NCI-H526 (cell line): ENCODE results near the gene GSS.

Source experiments
- DNase-seq, 2 experiments: peaks; one replicate each; lab custom pipeline; 2025; lab: John Stamatoyannopoulos, UW

Gene GSS

DNA sequence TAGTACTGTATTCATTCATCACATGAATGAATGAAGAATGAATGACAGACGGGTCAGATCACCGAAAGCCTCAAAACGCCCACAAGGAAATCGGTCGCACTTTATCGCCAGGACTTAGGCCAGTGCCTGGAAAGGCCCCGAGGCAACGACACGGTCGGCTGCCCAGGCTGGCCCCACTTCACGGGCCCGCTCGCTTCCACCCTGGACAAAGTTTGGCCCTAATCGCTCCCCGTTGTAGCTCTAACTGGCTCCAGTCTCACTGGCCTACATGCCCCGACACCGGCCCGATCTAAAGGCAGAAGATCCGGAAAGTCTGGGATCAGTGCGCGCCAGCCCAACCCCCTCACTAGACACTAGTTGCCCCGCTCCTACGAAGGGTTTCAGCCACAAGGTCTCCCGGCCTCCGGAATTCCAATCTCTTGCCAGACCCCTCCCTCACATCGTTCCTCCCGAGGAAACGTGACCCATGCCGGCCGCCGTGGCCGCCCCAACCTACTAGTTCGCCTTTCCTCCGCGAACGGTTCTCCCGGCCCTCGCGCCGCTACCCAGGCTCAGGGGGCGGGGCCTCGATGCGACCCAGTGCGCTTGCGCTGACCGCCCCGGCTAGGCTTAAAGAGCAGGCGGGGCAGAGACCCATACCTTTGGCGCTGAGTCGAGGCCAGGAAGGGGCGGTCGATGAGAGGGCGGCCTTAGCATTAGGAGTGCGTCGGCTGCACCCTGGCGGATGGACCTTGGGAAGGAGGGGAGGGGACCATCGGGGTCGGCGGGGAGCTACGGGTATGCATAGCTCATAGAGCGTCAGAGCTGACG is at the start of gene GSS, which contains the start of gene MYH7B:
GSS (minus strand) TSS at position 576 of the 810 bp plus-strand sequence. CDS start 3,954 bp downstream, outside the sequence.
MYH7B (plus strand) TSS at position 638 of the 810 bp plus-strand sequence. CDS start 22,138 bp downstream, outside the sequence.
- DNase-seq, result peak; percentile 95 to 99

DNA sequence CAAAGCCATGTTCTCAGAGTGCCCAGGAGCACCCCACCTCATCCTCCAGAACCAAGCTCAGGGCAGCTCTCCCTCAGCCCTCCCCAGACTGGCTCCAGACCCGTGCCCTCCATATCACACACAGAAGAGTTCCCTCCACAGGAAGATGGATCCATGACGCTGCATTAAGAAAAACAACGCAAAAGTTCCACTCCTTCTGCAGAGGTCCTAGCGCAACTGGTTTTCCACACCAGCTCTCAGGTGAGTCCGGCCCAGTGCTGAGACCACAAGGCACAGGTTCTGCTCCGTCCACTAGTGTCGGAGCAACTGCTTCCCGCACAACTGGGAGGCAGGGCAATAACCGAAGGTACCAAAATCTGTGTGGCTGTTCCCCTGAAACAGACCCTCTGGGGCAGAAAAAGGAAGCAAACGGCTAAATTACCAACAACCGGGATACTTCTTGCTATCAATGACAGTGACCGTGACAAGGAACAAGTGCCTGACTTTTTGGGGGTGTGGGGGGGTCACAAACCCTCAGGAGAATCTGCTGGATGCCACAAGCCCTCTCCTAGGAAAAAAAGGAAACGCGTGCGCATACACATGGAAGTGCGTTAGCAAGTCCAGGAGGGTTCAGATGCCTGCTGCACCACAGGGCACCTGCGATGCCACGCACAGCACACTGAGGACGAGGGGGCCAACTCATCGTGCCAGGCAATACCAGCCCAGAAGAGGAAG is 49.3 kb upstream of the GSS start:
- DNase-seq, result no peak

- no peak for DNase-seq
Observed at GRCh38 chr20:35004051-35004725, 48.6 kb upstream of the GSS start.

DNA sequence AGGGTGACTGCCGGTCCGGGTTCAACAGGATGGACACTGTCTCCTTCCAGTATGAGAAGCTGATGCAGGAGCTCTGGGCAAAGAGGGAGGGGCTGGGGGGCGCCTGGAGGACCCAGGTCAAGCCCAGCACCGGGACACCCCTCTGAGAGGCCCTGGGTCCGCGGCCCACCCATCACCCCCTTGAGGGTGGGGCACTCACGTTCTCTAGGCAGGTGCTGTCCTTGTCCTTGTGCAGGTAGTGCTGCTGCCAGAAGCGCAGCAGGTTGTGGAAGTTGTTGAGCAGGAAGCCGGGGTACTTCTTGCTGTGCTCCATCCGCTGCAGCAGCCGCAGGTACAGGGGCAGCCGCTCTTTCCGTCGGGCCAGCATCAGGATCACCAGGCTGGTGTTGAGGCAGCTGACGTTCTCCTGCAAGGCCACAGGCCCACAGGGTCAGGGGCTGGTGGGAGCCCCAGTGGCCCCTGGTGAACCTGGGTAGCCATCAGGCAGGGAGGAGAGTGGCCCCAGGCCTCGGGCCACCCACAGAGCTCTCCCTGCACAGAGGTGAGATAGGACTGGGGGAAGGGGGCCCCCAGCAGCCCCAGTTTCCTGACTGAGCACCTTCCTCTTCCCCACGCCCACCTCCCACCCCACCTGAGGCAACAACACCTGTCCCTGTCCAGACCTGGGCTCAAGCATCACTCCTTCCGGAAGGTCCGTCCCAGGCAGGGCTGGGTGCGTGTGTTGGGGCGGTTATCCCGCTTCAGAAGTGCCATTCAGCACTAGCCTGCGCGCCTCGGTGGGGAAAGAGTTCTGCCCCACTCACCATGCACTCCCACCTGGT is 47.8 kb upstream of the GSS start:
- DNase-seq, result no peak

GRCh38 chr20:35002426-35003210 is 47.0 kb upstream of the GSS start:
- no peak for DNase-seq

GRCh38 chr20:35001596-35002362 is 46.2 kb upstream of the GSS start:
- peak in 1 of 2 experiments; percentile 29 for DNase-seq

GRCh38 chr20:35000922-35001595 is 45.5 kb upstream of the GSS start:
- DNase-seq, result no peak

GRCh38 chr20:35000311-35000921 is 44.8 kb upstream of the GSS start:
- peak in 1 of 2 experiments; percentile 59 for DNase-seq

GRCh38 chr20:34999782-35000181 is 44.2 kb upstream of the GSS start:
- no peak for DNase-seq

DNA sequence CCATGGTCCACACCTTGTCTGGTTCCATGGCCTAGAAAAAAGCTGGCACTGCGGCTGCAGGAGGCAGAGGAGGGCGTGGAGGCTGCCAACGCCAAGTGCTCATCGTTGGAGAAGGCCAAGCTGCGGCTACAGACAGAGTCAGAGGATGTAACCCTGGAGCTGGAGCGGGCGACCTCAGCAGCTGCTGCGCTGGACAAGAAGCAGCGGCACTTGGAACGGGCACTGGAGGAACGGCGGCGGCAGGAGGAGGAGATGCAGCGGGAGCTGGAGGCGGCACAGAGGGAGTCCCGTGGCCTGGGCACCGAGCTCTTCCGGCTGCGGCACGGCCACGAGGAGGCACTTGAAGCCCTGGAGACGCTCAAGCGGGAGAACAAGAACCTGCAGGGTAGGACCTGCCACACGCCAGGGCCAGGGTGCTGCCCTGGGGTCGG is 43.4 kb upstream of the GSS start:
- DNase-seq, result no peak

DNA sequence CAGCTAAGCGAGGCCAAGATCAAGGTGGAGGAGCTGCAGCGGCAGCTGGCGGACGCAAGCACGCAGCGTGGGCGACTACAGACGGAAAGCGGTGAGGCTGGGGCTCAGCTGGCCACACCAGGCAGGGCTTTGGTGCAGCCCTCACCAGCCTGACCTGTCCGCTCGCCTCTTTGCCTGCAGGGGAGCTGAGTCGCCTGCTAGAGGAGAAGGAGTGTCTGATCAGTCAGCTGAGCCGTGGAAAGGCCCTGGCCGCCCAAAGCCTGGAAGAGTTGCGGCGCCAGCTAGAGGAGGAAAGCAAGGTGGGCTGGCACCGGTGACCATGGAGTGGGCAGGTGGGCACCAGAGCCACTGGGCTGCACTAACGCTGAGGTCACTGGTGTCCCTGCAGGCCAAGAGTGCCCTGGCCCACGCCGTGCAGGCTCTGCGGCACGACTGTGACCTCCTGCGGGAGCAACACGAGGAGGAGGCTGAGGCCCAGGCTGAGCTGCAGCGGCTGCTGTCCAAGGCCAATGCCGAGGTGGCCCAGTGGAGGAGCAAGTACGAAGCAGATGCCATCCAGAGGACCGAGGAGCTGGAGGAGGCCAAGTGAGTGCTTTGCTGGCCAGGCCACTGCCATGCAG is 42.8 kb upstream of the GSS start:
- DNase-seq, result peak in 1 of 2 experiments; percentile 30

DNA sequence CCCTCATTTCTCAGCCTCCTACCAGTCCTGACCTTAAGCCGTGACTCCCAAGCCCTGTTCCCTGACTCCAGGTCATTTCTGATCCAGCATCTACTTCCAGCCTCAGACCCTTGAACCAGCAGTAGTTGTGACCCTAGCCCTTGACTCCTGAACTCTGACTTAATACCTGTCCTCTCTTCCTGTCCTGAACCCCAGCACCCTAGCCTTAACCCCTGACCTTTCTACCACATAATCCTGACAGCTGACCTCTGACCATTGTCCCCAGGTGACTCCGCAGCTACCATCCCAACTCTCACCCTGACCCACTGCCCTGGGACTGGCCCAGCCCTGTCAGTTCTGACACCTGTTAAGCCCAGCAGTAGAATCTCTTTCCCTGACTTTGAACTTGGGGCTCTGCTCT is 42.2 kb upstream of the GSS start:
- DNase-seq, result no peak

GRCh38 chr20:34997131-34997561 is 41.5 kb upstream of the GSS start:
- no peak for DNase-seq

DNA sequence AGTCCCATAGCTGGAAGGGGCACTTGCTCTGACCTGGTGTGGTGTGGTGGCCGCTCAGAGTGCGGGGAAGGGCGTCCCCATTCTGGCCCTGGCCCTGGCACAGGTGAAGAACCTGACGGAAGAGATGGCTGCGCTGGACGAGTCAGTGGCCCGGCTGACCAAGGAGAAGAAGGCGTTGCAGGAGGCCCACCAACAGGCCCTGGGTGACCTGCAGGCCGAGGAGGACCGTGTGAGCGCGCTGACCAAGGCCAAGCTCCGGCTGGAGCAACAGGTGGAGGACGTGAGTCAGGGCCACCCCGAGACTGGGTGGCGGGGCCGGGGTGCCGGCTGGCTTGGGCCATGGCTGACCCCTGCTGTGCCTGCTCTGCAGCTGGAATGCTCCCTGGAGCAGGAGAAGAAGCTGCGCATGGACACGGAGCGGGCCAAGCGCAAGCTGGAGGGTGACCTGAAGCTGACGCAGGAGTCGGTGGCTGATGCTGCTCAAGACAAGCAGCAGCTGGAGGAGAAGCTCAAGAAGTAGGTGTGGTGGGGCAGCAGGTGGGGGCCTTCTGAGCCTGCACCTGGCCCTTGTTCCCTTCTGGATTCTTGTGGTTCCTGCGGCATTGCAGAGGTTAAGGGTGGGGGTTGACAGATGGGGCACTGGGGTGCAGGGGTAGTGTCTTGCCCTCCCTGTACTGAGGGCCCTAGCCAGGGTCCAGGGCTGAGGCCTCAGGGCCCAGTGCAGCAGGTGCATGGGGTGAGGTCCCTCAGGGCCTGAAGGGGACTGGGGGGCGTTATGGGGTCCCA is 40.8 kb upstream of the GSS start:
- DNase-seq, result no peak

- DNase-seq, result no peak
Observed at GRCh38 chr20:34995696-34996095, 40.1 kb upstream of the GSS start.

DNA sequence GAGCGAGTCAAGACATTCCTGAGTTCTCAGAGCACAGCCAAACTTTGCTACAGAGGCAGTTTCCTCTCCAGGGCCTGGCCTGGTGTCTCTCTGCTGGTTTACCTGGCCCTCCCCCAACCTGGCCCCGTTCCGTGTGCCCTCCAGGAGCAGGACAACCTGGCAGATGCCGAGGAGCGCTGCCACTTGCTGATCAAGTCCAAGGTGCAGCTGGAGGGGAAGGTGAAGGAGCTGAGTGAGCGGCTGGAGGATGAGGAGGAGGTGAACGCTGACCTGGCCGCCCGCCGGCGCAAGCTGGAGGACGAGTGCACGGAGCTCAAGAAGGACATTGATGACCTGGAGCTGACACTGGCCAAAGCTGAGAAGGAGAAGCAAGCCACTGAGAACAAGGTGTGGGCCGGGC is 39.6 kb upstream of the GSS start:
- DNase-seq, result no peak

GRCh38 chr20:34994509-34995131 is 39.0 kb upstream of the GSS start:
- no peak for DNase-seq
